B cell (primary cell): Measurements from ENCODE around the gene KCNE1. TPM values are rescaled to one million over a fixed set of nuclear protein-coding genes. Genes with fewer than 3 reads are reported as not detected.

ENCODE experiments used
- ATAC-seq: fragments of 200-7000 bp; cut with Tn5 transposase; one replicate; pipeline ENCODE4 v1.10.0; 2021; ENCODE audit warnings: low read depth, mild to moderate bottlenecking, moderate number of reproducible peaks, moderate library complexity
- CTCF ChIA-PET: fragments of 350-600 bp; sonication (Branson Sonifier 250); formaldehyde crosslinking; loops from one replicate; lab custom pipeline; 2021; ENCODE audit warnings: antibody characterized with exemption, inconsistent platforms; lab: Charles Lee
- POLR2A ChIA-PET: fragments of 350-600 bp; sonication (Branson Sonifier 250); formaldehyde crosslinking; loops from one replicate; lab custom pipeline; 2021; ENCODE audit warnings: antibody characterized with exemption; lab: Charles Lee
- DNase-seq: peaks from one replicate; pipeline ENCODE4 v3.0.0; 2013
- H2AFZ ChIP-seq: 2 replicates; pipeline ENCODE4 v1.6.1; 2012; ENCODE audit warnings: mild to moderate bottlenecking, low read depth, low read length; ENCODE audit not compliant: insufficient read depth, poor library complexity, severe bottlenecking
- H3K27ac ChIP-seq, 2 donors: 1 replicate in 1 of 2; 2 replicates in 1 of 2; pipeline ENCODE4 v1.5.1; 2012 to 2013; ENCODE audit warnings: low read length in 2 of 2, mild to moderate bottlenecking in 2 of 2, moderate library complexity in 1 of 2
- H3K27me3 ChIP-seq, 4 experiments: fragments of 200-600 bp in 1 of 4; sonication (generic) in 1 of 4; replicated peaks in 1 of 4; 1 replicate in 2 of 4; 2 replicates in 2 of 4; pipeline versions ENCODE4 v1.6.1 to v1.7.0; 2013 to 2016; ENCODE audit warnings: low read length in 3 of 4, mild to moderate bottlenecking in 2 of 4, mixed read lengths in 1 of 4, moderate library complexity in 1 of 4; ENCODE audit not compliant: insufficient read depth in 4 of 4, control insufficient read depth in 3 of 4; ENCODE audit errors: control extremely low read depth in 1 of 4
- H3K36me3 ChIP-seq, 2 experiments: replicated peaks in 1 of 2; 1 replicate in 1 of 2; 2 replicates in 1 of 2; pipeline versions ENCODE4 v1.6.1 to v1.7.1; 2013; ENCODE audit warnings: low read length in 1 of 2; ENCODE audit not compliant: insufficient read depth in 2 of 2, control insufficient read depth in 1 of 2; ENCODE audit errors: control extremely low read depth in 1 of 2, extremely low read depth in 1 of 2
- H3K4me1 ChIP-seq, 2 donors: fragments of 200-600 bp in 1 of 2; sonication (generic) in 1 of 2; 1 replicate in 1 of 2; 2 replicates in 1 of 2; pipeline versions ENCODE4 v1.5.1 to v1.6.1; 2013 to 2017; ENCODE audit warnings: low read length in 2 of 2; ENCODE audit not compliant: control insufficient read depth in 2 of 2, insufficient read depth in 2 of 2
- H3K4me2 ChIP-seq: replicated peaks from 2 replicates; pipeline ENCODE3; 2012; ENCODE audit warnings: mild to moderate bottlenecking, low read depth, low read length; ENCODE audit not compliant: poor library complexity, severe bottlenecking
- H3K4me3 ChIP-seq, 5 experiments: fragments of 200-600 bp in 1 of 5; sonication (generic) in 1 of 5; 1 replicate in 3 of 5; 2 replicates in 2 of 5; pipeline versions ENCODE4 v1.5.1 to v1.7.0; 2011 to 2016; ENCODE audit warnings: low read length in 4 of 5, mild to moderate bottlenecking in 4 of 5, low read depth in 2 of 5, control low read depth in 1 of 5, moderate library complexity in 1 of 5; ENCODE audit not compliant: insufficient read depth in 1 of 5; ENCODE audit errors: control extremely low read depth in 1 of 5, extremely low read depth in 1 of 5
- H3K79me2 ChIP-seq: fragments of 200-600 bp; sonication (generic); one replicate; pipeline ENCODE4 v1.6.0; 2016; ENCODE audit warnings: low read length; ENCODE audit not compliant: control insufficient read depth, insufficient read depth
- H3K9ac ChIP-seq: fragments of 200-600 bp; sonication (generic); 2 replicates; pipeline ENCODE4 v1.6.1; 2017; ENCODE audit warnings: mild to moderate bottlenecking, low read length, moderate library complexity
- H3K9me3 ChIP-seq, 3 donors: one replicate each; pipeline versions ENCODE4 v1.6.1 to v1.7.1; 2013; ENCODE audit warnings: low read length in 2 of 3; ENCODE audit not compliant: control insufficient read depth in 2 of 3, insufficient read depth in 1 of 3; ENCODE audit errors: control extremely low read depth in 1 of 3
- H4K20me1 ChIP-seq: 2 replicates; pipeline ENCODE4 v1.6.0; 2012; ENCODE audit warnings: mild to moderate bottlenecking, low read length; ENCODE audit not compliant: insufficient read depth, control insufficient read depth, poor library complexity, severe bottlenecking
- H3K27ac Mint-ChIP-seq: one replicate; pipeline ENCODE4 v1.8.0; 2021; ENCODE audit warnings: mixed read lengths
- H3K27me3 Mint-ChIP-seq: one replicate; pipeline ENCODE4 v1.8.0; 2021; ENCODE audit warnings: mixed read lengths
- H3K4me1 Mint-ChIP-seq: one replicate; pipeline ENCODE4 v1.8.0; 2021; ENCODE audit warnings: mixed read lengths
- H3K4me3 Mint-ChIP-seq: one replicate; pipeline ENCODE4 v1.8.0; 2021; ENCODE audit warnings: mixed read lengths
- H3K9me3 Mint-ChIP-seq: one replicate; pipeline ENCODE4 v1.8.0; 2022; ENCODE audit warnings: mixed read lengths; ENCODE audit not compliant: insufficient read depth
- CTCF ChIP-seq: fragments of 200-600 bp; IDR thresholded peaks from one replicate; pipeline ENCODE4 v1.8.0; 2022; ENCODE audit warnings: antibody characterized with exemption, mild to moderate bottlenecking
- EZH2 ChIP-seq: IDR thresholded peaks from 2 replicates; pipeline ENCODE4 v1.6.1; 2012; ENCODE audit warnings: borderline replicate concordance, low read depth, mild to moderate bottlenecking, moderate library complexity, low read length; ENCODE audit not compliant: insufficient read depth, poor library complexity, severe bottlenecking
- WGBS: methylation state at CpG from one replicate; pipeline ENCODE4 v1.1.5; 2013; ENCODE audit warnings: missing lambda C conversion rate; ENCODE audit not compliant: insufficient coverage; 5-methylcytosine and 5-hydroxymethylcytosine counted together
- intact Hi-C: fragments of 100-400 bp; cut with micrococcal nuclease; formaldehyde crosslinking; loops from one replicate; pipeline ENCODE4 v1.10.0; 2022
- polyA plus RNA-seq: library from polyadenylated mRNA; depleted of rRNA; stranded (reverse); fragments of >200 nt; gene quantifications from 2 replicates; pipeline ENCODE4 v1.2.3, GENCODE V29; 2012
- total RNA-seq, 2 donors: library from RNA; stranded (reverse); fragments of 120-200 nt in 1 of 2; gene quantifications; 1 replicate in 1 of 2; 2 replicates in 1 of 2; pipeline versions ENCODE4 v1.2.3 to v1.2.4, GENCODE V29; 2013 to 2022

Gene KCNE1
- total and polyA plus RNA-seq, 2 donors (not counting 1 experiment from before 2014, with no cell fraction given): 0.10 to 0.17 TPM

- no peak overlapping the region for H2AFZ ChIP-seq
- ChIA-PET CTCF (no interaction called here), POLR2A (no interaction called here)
- no peaks in the 10 kb centered on the region for H3K79me2 ChIP-seq
- H3K9me3 Mint-ChIP-seq: no peaks in the 10 kb centered on the region
- peaks cover 29% of the 10 kb centered on the region for H3K27me3 Mint-ChIP-seq
- H3K9me3 ChIP-seq: no peaks in the 10 kb centered on the region
- H3K4me3 Mint-ChIP-seq: no peak overlapping the region
- H3K9ac ChIP-seq: no peak overlapping the region
- H4K20me1 ChIP-seq: no peaks in the 10 kb centered on the region
- TF ChIP-seq CTCF: no peak
- TF ChIP-seq EZH2: no peak
- H3K36me3 ChIP-seq: no peaks in the 10 kb centered on the region
- no peak for ATAC-seq
- DNase-seq: no peak
- H3K4me1 ChIP-seq: no peaks in the 10 kb centered on the region
- 56% methylated on average over 1 of the region's 2 CpGs for WGBS
- H3K27me3 ChIP-seq: peaks cover 0 to 14% (median 0%) of the 10 kb centered on the region in 4 experiments
- intact Hi-C loops: no loop called here
- H3K4me2 ChIP-seq: no peak overlapping the region
- no peak overlapping the region for H3K27ac Mint-ChIP-seq
- no peak overlapping the region for H3K4me3 ChIP-seq
- H3K27ac ChIP-seq: no peak overlapping the region
- H3K4me1 Mint-ChIP-seq: no peaks in the 10 kb centered on the region
Measured at GRCh38 chr21:34504595-34504994, 7.4 kb downstream of the KCNE1 start.

- DNase-seq (no peak), ATAC-seq (no peak)
- H3K4me1 ChIP-seq: no peaks in the 10 kb centered on the region
- no peak for TF ChIP-seq EZH2
- no peak for TF ChIP-seq CTCF
- H2AFZ ChIP-seq: no peak overlapping the region
- POLR2A ChIA-PET: no interaction called here
- no peak overlapping the region for H3K27ac Mint-ChIP-seq
- no peaks in the 10 kb centered on the region for H3K36me3 ChIP-seq
- intact Hi-C loops: no loop called here
- H3K4me3 ChIP-seq: no peak overlapping the region
- no peaks in the 10 kb centered on the region for H4K20me1 ChIP-seq
- peaks cover 0 to 14% (median 0%) of the 10 kb centered on the region in 4 experiments for H3K27me3 ChIP-seq
- WGBS: 81% methylated on average over 2 of the region's 3 CpGs
- CTCF ChIA-PET: no interaction called here
- H3K9me3 Mint-ChIP-seq: peaks cover 12% of the 10 kb centered on the region
- no peaks in the 10 kb centered on the region for H3K4me1 Mint-ChIP-seq
- no peak overlapping the region for H3K4me3 Mint-ChIP-seq
- peaks cover 0 to 12% (median 7%) of the 10 kb centered on the region in 3 donors for H3K9me3 ChIP-seq
- no peaks in the 10 kb centered on the region for H3K79me2 ChIP-seq
- no peak overlapping the region for H3K27ac ChIP-seq
- no peak overlapping the region for H3K4me2 ChIP-seq
- no peak overlapping the region for H3K9ac ChIP-seq
- H3K27me3 Mint-ChIP-seq: peaks cover 36% of the 10 kb centered on the region
Measured at GRCh38 chr21:34502480-34503106, 9.4 kb downstream of the KCNE1 start.
